H9 (cell line): ENCODE results near the gene AFF1. TPM values are rescaled to one million over a fixed set of nuclear protein-coding genes. Genes with fewer than 3 reads are reported as not detected.

ENCODE experiments used
- DNase-seq: peaks from one replicate; pipeline ENCODE4 v3.0.0-alpha.2; 2017
- H2AFZ ChIP-seq: one replicate; pipeline ENCODE4 v1.6.1; 2013; ENCODE audit warnings: mild to moderate bottlenecking, low read length, control low read depth, moderate library complexity
- H2AK5ac ChIP-seq: 2 replicates; pipeline ENCODE4 v1.6.1; 2013; ENCODE audit warnings: low read length, control low read depth, mixed read lengths; ENCODE audit not compliant: insufficient read length
- H2BK120ac ChIP-seq: one replicate; pipeline ENCODE4 v1.6.1; 2013; ENCODE audit warnings: low read depth, mild to moderate bottlenecking, low read length, control low read depth, inconsistent platforms; ENCODE audit not compliant: poor library complexity, severe bottlenecking
- H2BK12ac ChIP-seq: 2 replicates; pipeline ENCODE4 v1.6.1; 2013; ENCODE audit warnings: low read length, control low read depth, mixed read lengths, low read depth; ENCODE audit not compliant: insufficient read length
- H2BK15ac ChIP-seq: 2 replicates; pipeline ENCODE4 v1.6.1; 2013; ENCODE audit warnings: low read depth, low read length, control low read depth
- H2BK20ac ChIP-seq: one replicate; pipeline ENCODE4 v1.6.1; 2013; ENCODE audit warnings: low read depth, mild to moderate bottlenecking, low read length, control low read depth, inconsistent platforms; ENCODE audit not compliant: poor library complexity, severe bottlenecking
- H2BK5ac ChIP-seq: 2 replicates; pipeline ENCODE4 v1.6.1; 2013; ENCODE audit warnings: low read length, control low read depth, mixed read lengths; ENCODE audit not compliant: insufficient read length
- H3K14ac ChIP-seq: 2 replicates; pipeline ENCODE4 v1.6.1; 2013; ENCODE audit warnings: low read length, control low read depth; ENCODE audit not compliant: insufficient read depth
- H3K18ac ChIP-seq: 2 replicates; pipeline ENCODE4 v1.6.1; 2013; ENCODE audit warnings: low read depth, mild to moderate bottlenecking, mixed read lengths, low read length, control low read depth; ENCODE audit not compliant: insufficient read length
- H3K23ac ChIP-seq: 2 replicates; pipeline ENCODE4 v1.6.1; 2013; ENCODE audit warnings: low read length, control low read depth, mixed read lengths, low read depth; ENCODE audit not compliant: insufficient read length
- H3K23me2 ChIP-seq: 2 replicates; pipeline ENCODE4 v1.6.1; 2013; ENCODE audit warnings: low read depth, mild to moderate bottlenecking, mixed read lengths, low read length, control low read depth; ENCODE audit not compliant: insufficient read length, poor library complexity, severe bottlenecking
- H3K27ac ChIP-seq: 2 replicates; pipeline ENCODE4 v1.5.1; 2013; ENCODE audit warnings: low read length, control low read depth, mixed read lengths, low read depth; ENCODE audit not compliant: insufficient read length
- H3K27me3 ChIP-seq: 2 replicates; pipeline ENCODE4 v1.6.1; 2013; ENCODE audit warnings: low read length, control low read depth, inconsistent platforms; ENCODE audit not compliant: insufficient read depth
- H3K4ac ChIP-seq: 2 replicates; pipeline ENCODE4 v1.6.1; 2013; ENCODE audit warnings: low read depth, mild to moderate bottlenecking, control low read depth, inconsistent platforms, low read length, moderate library complexity
- H3K4me1 ChIP-seq: 2 replicates; pipeline ENCODE4 v1.6.1; 2013; ENCODE audit warnings: low read length, control low read depth, inconsistent platforms; ENCODE audit not compliant: insufficient read depth
- H3K4me2 ChIP-seq: 2 replicates; pipeline ENCODE4 v1.6.1; 2013; ENCODE audit warnings: low read length, control low read depth, mixed read lengths; ENCODE audit not compliant: insufficient read length, insufficient read depth
- H3K56ac ChIP-seq: 2 replicates; pipeline ENCODE4 v1.6.1; 2013; ENCODE audit warnings: low read depth, mild to moderate bottlenecking, mixed read lengths, low read length, control low read depth; ENCODE audit not compliant: insufficient read length
- H3K79me1 ChIP-seq: 2 replicates; pipeline ENCODE4 v1.6.1; 2013; ENCODE audit warnings: low read depth, mild to moderate bottlenecking, moderate library complexity, low read length, control low read depth, inconsistent platforms; ENCODE audit not compliant: insufficient read depth, poor library complexity, severe bottlenecking
- H3K79me2 ChIP-seq: 2 replicates; pipeline ENCODE4 v1.6.1; 2013; ENCODE audit warnings: low read length, control low read depth, inconsistent platforms; ENCODE audit not compliant: insufficient read depth
- H3K9ac ChIP-seq: 2 replicates; pipeline ENCODE4 v1.6.1; 2013; ENCODE audit warnings: low read length, control low read depth, mixed read lengths; ENCODE audit not compliant: insufficient read length; ENCODE audit errors: extremely low read depth
- H3K9me3 ChIP-seq: one replicate; pipeline ENCODE4 v1.6.1; 2013; ENCODE audit warnings: low read depth, low read length, inconsistent platforms; ENCODE audit not compliant: control insufficient read depth
- H3T11ph ChIP-seq: one replicate; pipeline ENCODE4 v1.6.1; 2013; ENCODE audit warnings: mild to moderate bottlenecking, low read length, control low read depth, inconsistent platforms
- H4K20me1 ChIP-seq: one replicate; pipeline ENCODE4 v1.6.1; 2013; ENCODE audit not compliant: control insufficient read depth, insufficient read length, insufficient read depth
- H4K5ac ChIP-seq: 2 replicates; pipeline ENCODE4 v1.6.1; 2013; ENCODE audit warnings: low read depth, mild to moderate bottlenecking, mixed read lengths, low read length, control low read depth; ENCODE audit not compliant: insufficient read length
- H4K8ac ChIP-seq: replicated peaks from 2 replicates; pipeline ENCODE4 v1.6.1; 2013; ENCODE audit warnings: low read length, control low read depth, mixed read lengths, low read depth; ENCODE audit not compliant: insufficient read length
- H4K91ac ChIP-seq: 2 replicates; pipeline ENCODE4 v1.6.1; 2013; ENCODE audit warnings: low read depth, mild to moderate bottlenecking, moderate library complexity, mixed read lengths, low read length, control low read depth; ENCODE audit not compliant: insufficient read length
- H3K27ac Mint-ChIP-seq, 3 experiments: 2 replicates in 2 of 3; 3 replicates in 1 of 3; pipeline ENCODE4 v1.8.0; 2020 to 2021; ENCODE audit warnings: mixed read lengths in 3 of 3, mild to moderate bottlenecking in 1 of 3, moderate library complexity in 1 of 3
- H3K27me3 Mint-ChIP-seq: 2 replicates; pipeline ENCODE4 v1.8.0; 2021; ENCODE audit warnings: low read depth, mild to moderate bottlenecking, moderate library complexity, mixed read lengths
- H3K36me3 Mint-ChIP-seq, 3 experiments: 2 replicates in 2 of 3; 3 replicates in 1 of 3; pipeline ENCODE4 v1.8.0; 2020 to 2021; ENCODE audit warnings: low read depth in 3 of 3, mixed read lengths in 3 of 3; ENCODE audit not compliant: insufficient read depth in 1 of 3
- H3K4me1 Mint-ChIP-seq, 2 experiments: 2 replicates each; pipeline ENCODE4 v1.8.0; 2020; ENCODE audit warnings: mixed read lengths in 2 of 2
- H3K4me3 Mint-ChIP-seq, 2 experiments: 2 replicates in 1 of 2; 3 replicates in 1 of 2; pipeline ENCODE4 v1.8.0; 2020 to 2021; ENCODE audit warnings: mild to moderate bottlenecking in 2 of 2, mixed read lengths in 2 of 2, moderate library complexity in 1 of 2
- H3K9me3 Mint-ChIP-seq, 2 experiments: 2 replicates in 1 of 2; 3 replicates in 1 of 2; pipeline ENCODE4 v1.8.0; 2020; ENCODE audit warnings: mild to moderate bottlenecking in 2 of 2, mixed read lengths in 2 of 2, moderate library complexity in 1 of 2
- WGBS: extraction: QIAGEN DNeasy Blood & Tissue Kit; methylation state at CpG from one replicate; pipeline ENCODE4 v1.1.7; 2013; ENCODE audit warnings: missing lambda C conversion rate, low lambda C conversion rate, mixed read lengths; ENCODE audit not compliant: insufficient read length; ENCODE audit errors: extremely low coverage; 5-methylcytosine and 5-hydroxymethylcytosine counted together
- total RNA-seq: library from RNA; stranded (reverse); gene quantifications from 2 replicates; pipeline ENCODE4 v1.2.1, GENCODE V29; 2021
- TF ChIP-seq, protein P1 (sequence below): fragments of 200-600 bp; sonication (generic); conservative IDR thresholded peaks from 3 replicates; pipeline ENCODE4 v1.8.0; 2021; ENCODE audit warnings: antibody characterized with exemption, mild to moderate bottlenecking

AFF1 gene
- total RNA-seq, 1 experiment from 2014 or later, result 74.5 TPM

GRCh38 chr4:87151730-87152129, 216.9 kb downstream of the AFF1 start:
- Histone ChIP-seq H4K20me1 (no peaks in the 10 kb centered on the region), H2BK15ac (no peak overlapping the region), H3K9me3 (no peaks in the 10 kb centered on the region), H3K9ac (no peak overlapping the region), H4K5ac (no peak overlapping the region), H2BK120ac (no peak overlapping the region), H3K27me3 (no peaks in the 10 kb centered on the region), H2BK12ac (no peak overlapping the region), H2AK5ac (no peak overlapping the region), H4K91ac (no peak overlapping the region), H3K23ac (no peak overlapping the region), H3K79me2 (no peaks in the 10 kb centered on the region), H3K27ac (no peak overlapping the region), H3K14ac (no peak overlapping the region), H3K4me2 (no peak overlapping the region), H3K23me2 (no peaks in the 10 kb centered on the region), H3K18ac (no peak overlapping the region), H3T11ph (no peak overlapping the region), H2BK5ac (no peak overlapping the region), H3K79me1 (no peaks in the 10 kb centered on the region), H3K4me1 (no peaks in the 10 kb centered on the region), H3K4ac (no peak overlapping the region), H2BK20ac (no peak overlapping the region), H2AFZ (no peak overlapping the region), H3K56ac (no peak overlapping the region), H4K8ac (no peak overlapping the region)
- Mint-ChIP-seq H3K4me1 (peaks cover 9 to 13% of the 10 kb centered on the region in 2 experiments; a peak in 3 of 4 replicates), H3K9me3 (no peaks in the 10 kb centered on the region), H3K27me3 (no peaks in the 10 kb centered on the region), H3K27ac (no peak overlapping the region), H3K36me3 (no peaks in the 10 kb centered on the region), H3K4me3 (no peak overlapping the region)
- no peak for DNase-seq
- TF ChIP-seq, protein P1, sequence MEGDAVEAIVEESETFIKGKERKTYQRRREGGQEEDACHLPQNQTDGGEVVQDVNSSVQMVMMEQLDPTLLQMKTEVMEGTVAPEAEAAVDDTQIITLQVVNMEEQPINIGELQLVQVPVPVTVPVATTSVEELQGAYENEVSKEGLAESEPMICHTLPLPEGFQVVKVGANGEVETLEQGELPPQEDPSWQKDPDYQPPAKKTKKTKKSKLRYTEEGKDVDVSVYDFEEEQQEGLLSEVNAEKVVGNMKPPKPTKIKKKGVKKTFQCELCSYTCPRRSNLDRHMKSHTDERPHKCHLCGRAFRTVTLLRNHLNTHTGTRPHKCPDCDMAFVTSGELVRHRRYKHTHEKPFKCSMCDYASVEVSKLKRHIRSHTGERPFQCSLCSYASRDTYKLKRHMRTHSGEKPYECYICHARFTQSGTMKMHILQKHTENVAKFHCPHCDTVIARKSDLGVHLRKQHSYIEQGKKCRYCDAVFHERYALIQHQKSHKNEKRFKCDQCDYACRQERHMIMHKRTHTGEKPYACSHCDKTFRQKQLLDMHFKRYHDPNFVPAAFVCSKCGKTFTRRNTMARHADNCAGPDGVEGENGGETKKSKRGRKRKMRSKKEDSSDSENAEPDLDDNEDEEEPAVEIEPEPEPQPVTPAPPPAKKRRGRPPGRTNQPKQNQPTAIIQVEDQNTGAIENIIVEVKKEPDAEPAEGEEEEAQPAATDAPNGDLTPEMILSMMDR, result no peak
- no CpG with 5 or more reads among the region's 1 CpG for WGBS
